HG02852 (cell line): ENCODE results near the gene SETSIP.
"Not testable (repeated sequence)": the region's sequence is repeated elsewhere in the genome, so short reads cannot be mapped to it uniquely, and the experiment has no call there.

ENCODE experiments used
- ATAC-seq: cut with Tn5 transposase; IDR thresholded peaks from one replicate; pipeline ENCODE4 v1.9.1; 2021; ENCODE audit warnings: mild to moderate bottlenecking, moderate library complexity; ENCODE audit not compliant: unreplicated experiment

The SETSIP gene

GRCh38 chr1:92065042-92065441 is 10.2 kb downstream of the SETSIP start:
- ATAC-seq, result no peak

- no peak for ATAC-seq
Measured at GRCh38 chr1:92051948-92052347, 23.3 kb downstream of the SETSIP start.

GRCh38 chr1:92045766-92046495 is 29.3 kb downstream of the SETSIP start:
- no peak for ATAC-seq

- no peak for ATAC-seq
Measured at GRCh38 chr1:92043621-92044020, 31.6 kb downstream of the SETSIP start.

GRCh38 chr1:92040971-92041370 is 34.2 kb downstream of the SETSIP start:
- ATAC-seq, result no peak

GRCh38 chr1:92038695-92039346 is 36.4 kb downstream of the SETSIP start:
- ATAC-seq, result no peak

GRCh38 chr1:92037400-92037799 is 37.8 kb downstream of the SETSIP start:
- no peak for ATAC-seq

- ATAC-seq, result no peak
Measured at GRCh38 chr1:92031281-92032110, 43.7 kb downstream of the SETSIP start.

GRCh38 chr1:92030656-92031107 is 44.5 kb downstream of the SETSIP start:
- ATAC-seq, result no peak

GRCh38 chr1:92029241-92029922 is 45.8 kb downstream of the SETSIP start:
- no peak for ATAC-seq

GRCh38 chr1:92026806-92027205 is 48.4 kb downstream of the SETSIP start:
- ATAC-seq, result no peak

- not testable (repeated sequence) for ATAC-seq
Measured at GRCh38 chr1:92026042-92026441, 49.2 kb downstream of the SETSIP start.
